Glomerular visceral epithelial cell (primary cell): ENCODE results near the gene RTKN.

Source experiments
- DNase-seq: peaks from one replicate; pipeline ENCODE4 v3.0.0-alpha.2; 2016; ENCODE audit errors: extremely low spot score

Gene RTKN

GRCh38 chr2:74417763-74418162 lies 24.0 kb downstream of the RTKN start:
- DNase-seq: no peak

- DNase-seq: no peak
Measured at GRCh38 chr2:74417197-74417596, 24.5 kb downstream of the RTKN start.

GRCh38 chr2:74416778-74417177 lies 25.0 kb downstream of the RTKN start:
- DNase-seq: no peak

- no peak for DNase-seq
Measured at GRCh38 chr2:74415762-74416395, 25.9 kb downstream of the RTKN start.

GRCh38 chr2:74414881-74415761 lies 26.6 kb downstream of the RTKN start:
- no peak for DNase-seq

GRCh38 chr2:74414441-74414840 lies 27.3 kb downstream of the RTKN start:
- no peak for DNase-seq

- DNase-seq: no peak
Measured at GRCh38 chr2:74413001-74413698, 28.6 kb downstream of the RTKN start.

GRCh38 chr2:74407682-74408081 lies 34.1 kb downstream of the RTKN start:
- DNase-seq: no peak

GRCh38 chr2:74406035-74406434 lies 35.7 kb downstream of the RTKN start:
- DNase-seq: peak; percentile 66

GRCh38 chr2:74401891-74402290 lies 39.8 kb downstream of the RTKN start:
- DNase-seq: no peak

GRCh38 chr2:74399785-74400184 lies 42.0 kb downstream of the RTKN start:
- peak; percentile 21 for DNase-seq

- DNase-seq: no peak
Measured at GRCh38 chr2:74396149-74396548, 45.6 kb downstream of the RTKN start.

GRCh38 chr2:74393525-74393924 lies 48.2 kb downstream of the RTKN start:
- DNase-seq: no peak

GRCh38 chr2:74392449-74392743 lies 49.3 kb downstream of the RTKN start:
- no peak for DNase-seq

GRCh38 chr2:74391580-74392448 lies 49.9 kb downstream of the RTKN start:
- peak; percentile 89 for DNase-seq

- peak; percentile 12 for DNase-seq
Measured at GRCh38 chr2:74391209-74391579, 50.5 kb downstream of the RTKN start.

GRCh38 chr2:74390606-74391005 lies 51.1 kb downstream of the RTKN start:
- DNase-seq: no peak

- no peak for DNase-seq
Measured at GRCh38 chr2:74387346-74387745, 54.4 kb downstream of the RTKN start.

GRCh38 chr2:74385396-74385795 lies 56.3 kb downstream of the RTKN start:
- no peak for DNase-seq

GRCh38 chr2:74384051-74384450 lies 57.7 kb downstream of the RTKN start:
- no peak for DNase-seq

- no peak for DNase-seq
Measured at GRCh38 chr2:74383254-74383653, 58.5 kb downstream of the RTKN start.

GRCh38 chr2:74381751-74382150 lies 60.0 kb downstream of the RTKN start:
- no peak for DNase-seq
